ENCODE results near the gene UNC13B.
"Not testable (repeated sequence)": the region's sequence is repeated elsewhere in the genome, so short reads cannot be mapped to it uniquely, and the experiment has no call there.

The UNC13B gene

DNA sequence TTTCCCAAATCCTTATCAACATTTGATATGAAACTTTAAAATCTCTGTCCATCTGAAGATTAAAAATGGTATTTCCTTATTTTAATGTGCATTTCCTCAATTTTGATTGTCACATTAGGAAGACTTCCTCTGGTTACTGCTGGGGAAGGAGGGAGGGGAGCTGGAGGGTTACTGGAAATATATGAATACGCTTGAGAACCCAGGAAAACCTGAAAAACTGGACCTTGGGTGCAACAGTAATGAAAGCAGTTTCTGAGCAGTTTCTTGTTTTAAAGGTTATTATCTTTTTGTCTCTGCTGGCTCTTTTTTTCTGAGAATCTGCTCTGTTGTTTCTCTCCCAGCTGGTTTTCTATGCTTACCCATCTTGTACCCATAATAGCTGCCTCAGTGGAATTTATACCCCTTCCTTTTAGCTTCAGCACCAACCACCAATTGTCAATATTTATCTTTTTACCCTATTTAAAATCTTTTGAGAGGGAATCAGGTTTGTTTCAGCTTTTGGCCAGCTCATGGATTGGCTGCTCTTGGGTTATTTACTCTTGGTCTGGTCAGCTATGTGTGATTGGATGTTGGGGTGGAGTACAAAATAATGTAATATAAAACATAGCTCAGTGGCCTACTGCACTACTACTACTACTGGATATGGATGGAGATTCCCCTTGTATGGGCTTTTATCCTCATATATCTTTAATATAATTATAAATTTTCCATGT lies 67.4 kb downstream of the UNC13B start:
- DNase-seq, result no peak

DNA sequence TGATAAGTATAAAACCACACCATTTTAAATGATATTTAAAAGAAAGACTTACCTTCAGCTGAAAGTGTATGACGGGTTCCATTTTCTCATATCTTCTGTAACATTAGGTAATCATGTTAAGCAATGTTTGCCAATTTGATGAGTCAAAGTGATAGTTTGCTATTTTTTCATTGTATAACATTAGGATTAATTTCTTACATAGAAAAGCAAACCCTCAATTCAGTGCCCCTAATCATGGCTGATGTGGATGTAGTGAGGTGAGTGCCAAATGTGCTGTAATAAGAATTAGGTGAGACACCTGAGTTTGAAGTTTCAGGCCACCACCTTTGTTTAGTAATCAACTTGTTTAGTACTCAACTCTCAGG lies 68.0 kb downstream of the UNC13B start:
- DNase-seq, result no peak

DNA sequence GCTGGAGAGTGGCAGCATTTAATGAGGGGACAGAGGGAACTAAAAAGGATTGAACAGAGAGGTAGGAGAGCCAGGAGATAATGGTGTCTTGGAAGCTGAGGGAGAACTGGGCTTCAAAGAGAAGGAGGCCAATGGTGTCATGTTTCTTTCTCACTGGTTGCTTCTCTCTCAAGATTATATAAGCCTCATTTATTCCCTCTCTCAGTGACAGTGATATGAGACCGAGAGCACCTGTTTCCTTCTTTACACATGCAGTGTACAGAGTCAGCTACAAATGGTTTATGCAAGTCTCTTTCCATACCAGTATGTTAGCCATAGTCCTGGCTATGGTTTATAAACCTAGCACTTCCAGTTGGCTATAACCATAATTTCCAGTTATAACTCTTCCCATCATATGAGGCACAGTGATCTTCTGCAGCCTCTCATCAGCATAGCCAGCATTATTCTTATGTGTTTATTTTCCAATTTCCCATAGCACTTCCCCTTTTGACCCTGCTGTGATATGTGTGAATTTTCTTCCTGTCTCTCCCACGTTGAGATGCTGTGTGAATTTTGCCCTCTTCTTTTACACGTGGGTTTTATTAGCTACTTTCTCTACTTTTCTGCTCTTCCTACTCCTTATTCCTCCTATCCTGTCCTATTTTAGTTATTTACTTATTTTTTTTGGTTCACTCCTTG lies 71.2 kb downstream of the UNC13B start:
- DNase-seq, result no peak

DNA sequence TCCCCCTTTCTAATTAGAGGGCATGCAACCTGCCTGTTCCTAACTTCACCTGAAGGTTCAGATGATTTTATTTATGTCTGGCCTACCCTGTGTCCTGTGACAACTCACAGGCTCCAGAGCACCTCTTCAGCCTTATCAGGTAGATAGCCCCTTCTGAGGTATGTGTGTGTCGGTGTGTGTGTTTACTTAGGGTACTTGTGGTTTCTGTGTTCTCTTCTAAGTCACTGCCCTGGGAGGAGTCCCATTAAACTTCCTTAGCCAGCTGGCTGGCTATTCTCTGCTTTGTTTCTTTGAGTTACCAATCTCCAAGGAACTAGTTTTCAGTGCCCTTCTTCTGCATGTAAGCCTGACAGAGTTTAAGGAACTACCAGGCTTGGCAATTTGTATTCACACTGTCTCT lies 74.9 kb downstream of the UNC13B start:
- DNase-seq, result no peak

DNA sequence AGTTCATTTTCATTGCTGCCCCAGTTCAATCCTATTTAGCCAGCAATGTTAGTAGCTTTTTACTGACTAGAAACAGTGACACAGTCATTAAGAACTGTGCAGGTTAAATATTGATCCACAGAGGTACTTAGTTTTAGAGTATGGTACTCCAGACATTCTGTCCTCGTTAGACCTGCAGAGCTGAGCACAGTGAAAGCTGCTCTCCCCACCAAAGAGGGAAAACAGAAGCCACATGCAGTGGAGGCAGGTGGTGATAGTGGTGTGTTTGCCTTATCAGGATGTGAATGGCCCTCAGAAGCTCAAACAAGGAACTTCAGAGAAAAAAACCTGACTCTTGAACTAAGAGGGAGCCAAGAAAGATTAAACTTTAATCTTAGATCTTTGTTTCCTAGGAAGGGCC lies 75.5 kb downstream of the UNC13B start:
- DNase-seq, result no peak

DNA sequence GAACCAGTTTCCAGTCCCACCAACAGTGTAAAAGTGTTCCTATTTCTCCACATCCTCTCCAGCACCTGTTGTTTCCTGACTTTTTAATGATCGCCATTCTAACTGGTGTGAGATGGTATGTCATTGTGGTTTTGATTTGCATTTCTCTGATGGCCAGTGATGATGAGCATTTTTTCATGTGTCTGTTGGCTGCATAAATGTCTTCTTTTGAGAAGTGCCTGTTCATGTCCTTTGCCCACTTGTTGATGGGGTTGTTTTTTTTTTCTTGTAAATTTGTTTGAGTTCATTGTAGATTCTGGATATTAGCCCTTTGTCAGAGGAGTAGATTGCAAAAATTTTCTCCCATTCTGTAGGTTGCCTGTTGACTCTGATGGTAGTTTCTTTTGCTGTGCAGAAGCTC lies 84.1 kb downstream of the UNC13B start:
- DNase-seq, result not testable (repeated sequence)

DNA sequence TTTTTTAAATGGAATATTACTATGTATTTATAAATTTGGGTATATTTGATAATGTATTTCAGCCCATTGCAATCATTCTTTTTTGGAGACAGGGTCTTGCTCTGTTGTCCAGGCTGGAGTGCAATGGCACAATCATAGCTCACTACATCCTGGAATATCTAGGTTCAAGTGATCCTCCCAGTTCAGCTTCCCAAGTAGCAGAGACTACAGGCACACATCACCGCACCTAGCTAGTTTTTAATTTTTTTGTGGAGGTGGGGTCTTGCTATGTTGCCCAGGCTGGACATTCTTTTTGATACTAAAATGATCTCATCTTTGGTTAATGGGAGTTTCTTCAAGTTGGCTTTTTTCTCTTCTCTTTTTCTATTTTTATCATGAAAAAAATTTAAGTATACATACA lies 91.3 kb downstream of the UNC13B start:
- no peak for DNase-seq

DNA sequence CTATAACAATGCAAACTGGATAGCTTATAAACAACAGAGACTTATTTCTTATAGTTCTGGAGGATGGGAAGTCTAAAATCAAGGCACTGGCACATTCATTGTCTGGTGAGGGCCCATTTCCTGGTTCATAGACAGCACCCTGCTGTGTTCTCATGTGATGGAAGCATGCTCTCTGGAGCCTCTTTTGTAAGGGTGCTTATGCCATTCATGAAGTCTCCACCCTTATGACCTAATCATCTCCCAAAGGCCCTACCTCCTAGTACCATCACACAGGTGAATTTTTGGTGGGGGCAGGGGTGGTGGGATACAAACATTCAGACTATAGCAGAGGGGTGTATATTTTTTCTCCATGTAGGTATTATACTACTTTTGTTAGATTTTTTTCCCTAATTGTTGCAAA lies 92.4 kb downstream of the UNC13B start:
- DNase-seq, result no peak

DNA sequence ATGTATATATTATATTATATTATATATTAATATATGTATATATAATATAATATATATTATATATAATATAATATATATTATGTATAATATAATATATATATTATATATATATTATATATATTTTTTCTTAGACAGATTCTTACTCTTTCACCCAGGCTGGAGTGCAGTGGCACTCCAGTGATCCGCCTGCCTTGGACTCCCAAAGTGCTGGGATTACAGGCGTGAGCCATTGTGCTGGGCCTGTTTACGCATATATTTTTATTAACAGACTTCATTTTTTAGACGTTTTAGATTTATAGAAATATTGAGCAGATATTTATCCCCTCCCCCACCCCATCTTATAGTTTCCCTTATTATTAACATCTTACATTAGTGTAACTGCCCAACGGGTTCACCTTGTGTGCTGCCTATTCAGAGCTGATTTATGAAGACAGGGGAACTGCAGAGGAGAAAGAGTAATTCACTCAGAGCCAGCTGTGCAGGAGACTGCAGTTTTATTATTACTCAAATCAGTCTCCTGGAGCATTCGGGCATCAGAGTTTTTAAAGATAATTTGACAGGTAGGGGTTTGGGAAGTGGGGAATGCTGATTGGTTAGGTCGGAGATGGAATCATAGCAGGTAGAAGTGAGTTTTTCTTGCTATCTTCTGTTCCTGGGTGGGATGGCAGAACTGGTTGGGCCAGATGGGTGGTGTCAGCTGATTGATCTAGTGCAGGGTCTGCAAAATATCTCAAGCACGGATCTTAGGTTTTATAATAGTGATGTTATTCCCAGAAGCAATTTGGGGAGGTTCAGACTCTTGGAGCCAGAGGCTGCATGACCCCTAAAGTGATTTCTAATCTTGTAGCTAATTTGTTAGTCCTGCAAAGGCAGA lies 93.4 kb downstream of the UNC13B start:
- no peak for DNase-seq

DNA sequence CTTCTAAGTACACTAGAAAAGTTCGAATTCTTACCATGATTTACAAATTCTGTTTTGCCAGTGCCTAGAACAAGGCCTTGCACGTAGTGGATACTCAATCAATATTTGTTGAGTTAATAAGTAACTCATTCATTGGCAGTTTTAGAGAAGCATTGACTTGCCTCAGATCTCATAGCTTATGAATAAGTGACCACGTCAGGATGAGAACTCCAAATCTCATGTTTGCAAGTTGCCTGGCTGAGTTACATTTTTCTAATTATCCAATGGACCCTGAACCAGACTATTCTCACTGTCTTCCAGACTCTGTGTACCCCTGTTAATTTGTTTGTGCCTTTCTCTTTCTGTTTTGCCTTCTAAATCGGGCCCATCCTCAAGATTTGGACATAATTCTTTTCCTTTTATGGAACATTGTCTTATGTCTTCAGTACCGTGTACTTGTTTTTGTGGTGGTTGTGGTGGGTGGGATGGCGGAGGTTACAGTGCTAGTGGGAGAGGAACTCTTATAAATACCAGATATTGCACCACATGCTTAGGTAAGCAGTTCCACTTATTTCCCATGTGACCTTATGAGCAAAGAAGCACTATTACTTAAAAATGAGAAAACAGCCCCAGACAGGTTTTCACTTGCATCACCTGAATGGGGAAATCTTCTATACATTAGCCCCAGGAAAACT lies 96.3 kb downstream of the UNC13B start:
- no peak for DNase-seq

DNA sequence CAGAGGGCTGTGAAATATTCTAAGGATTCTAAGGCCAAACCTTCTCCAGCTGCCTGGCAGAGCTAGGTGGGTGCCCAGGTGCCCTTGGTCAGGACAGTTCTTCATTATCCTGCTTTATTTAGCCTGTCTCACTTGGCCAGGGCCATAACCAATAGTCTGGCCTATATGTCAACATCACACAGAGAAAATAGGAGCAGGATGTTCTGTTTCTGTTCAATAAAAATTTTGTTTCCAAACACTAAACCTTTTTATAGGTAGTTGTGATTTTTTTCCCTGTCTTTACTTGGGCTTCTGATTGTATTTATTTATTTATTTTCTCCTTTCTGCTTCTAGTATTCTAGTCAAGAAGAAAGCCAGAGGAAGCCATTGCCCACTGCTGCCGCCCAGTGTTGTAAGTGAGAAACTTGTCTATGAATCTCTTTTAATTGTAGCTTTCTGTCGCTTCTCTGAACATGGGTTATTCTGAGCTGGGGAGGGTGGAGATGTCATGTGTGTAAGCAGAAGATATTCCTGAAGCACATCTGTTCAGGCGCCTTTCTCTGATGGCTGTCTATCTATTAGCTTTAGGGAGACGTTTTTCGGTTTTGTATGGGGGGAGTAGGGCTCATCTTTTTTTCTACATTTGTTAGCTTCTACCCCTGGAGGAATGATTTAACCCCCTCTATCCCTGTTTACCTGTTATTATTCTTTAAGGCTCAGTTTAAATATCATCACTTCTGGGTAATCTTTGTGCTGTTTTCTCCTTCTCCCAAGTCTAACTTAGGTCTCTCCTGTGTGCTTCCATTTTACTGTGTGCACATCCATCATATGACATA lies 97.1 kb downstream of the UNC13B start:
- DNase-seq, result peak; percentile 54

DNA sequence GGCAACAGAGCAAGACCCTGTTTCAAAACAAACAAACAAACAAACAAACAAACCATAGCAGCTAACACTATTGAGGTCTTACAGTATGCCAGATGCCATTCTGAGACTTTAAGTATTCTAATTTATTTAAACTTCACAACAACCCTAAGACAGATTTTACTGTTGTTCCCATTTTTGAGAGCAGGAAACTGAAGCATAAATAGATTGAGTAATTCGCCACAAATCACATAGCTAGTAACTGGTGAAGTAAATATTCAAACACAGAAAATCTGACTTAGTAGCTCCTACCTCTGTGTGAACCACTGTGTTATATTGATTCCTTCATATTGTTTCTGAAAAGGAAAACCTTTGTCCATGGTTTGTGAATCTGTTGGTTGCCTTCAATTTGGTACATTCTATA lies 98.4 kb downstream of the UNC13B start:
- DNase-seq, result no peak

DNA sequence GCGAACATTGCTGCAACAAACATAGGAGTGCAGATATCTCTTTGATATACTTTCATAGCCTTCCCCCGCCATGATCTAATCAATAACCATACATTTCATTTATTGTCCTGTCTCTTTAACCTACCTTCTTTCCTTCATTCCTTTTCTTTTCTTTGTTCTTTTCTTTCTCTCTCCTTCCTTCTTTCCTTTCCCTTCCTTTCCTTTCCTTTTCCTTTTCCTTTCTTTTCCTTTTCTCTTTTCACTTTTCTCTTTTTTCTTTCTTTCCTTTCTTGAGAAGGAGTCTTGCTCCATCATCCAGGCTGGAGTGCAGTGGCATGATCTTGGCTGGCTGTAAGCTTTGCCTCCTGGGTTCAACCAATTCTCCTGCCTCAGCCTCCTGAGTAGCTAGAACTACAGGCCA lies 100.3 kb downstream of the UNC13B start:
- DNase-seq, result no peak

DNA sequence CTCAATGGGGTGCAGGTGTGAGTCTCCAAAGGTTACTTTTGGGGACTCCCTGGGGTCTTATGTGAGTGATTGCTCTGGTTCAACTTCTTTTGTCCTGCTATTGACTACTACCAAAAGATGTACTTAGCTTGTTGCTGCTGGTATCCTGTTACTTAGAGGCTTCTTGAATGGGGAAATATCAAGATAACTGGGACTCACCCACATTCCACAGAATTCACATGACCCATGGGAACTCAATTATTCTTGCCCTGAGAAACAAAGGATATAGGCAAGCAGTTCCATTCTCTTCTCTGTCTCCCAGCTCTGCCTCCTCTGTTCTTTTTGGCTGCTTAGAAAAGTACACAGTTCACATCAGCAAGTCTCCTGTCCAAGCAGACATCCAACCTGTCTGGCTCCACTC lies 105.9 kb downstream of the UNC13B start:
- no peak for DNase-seq

DNA sequence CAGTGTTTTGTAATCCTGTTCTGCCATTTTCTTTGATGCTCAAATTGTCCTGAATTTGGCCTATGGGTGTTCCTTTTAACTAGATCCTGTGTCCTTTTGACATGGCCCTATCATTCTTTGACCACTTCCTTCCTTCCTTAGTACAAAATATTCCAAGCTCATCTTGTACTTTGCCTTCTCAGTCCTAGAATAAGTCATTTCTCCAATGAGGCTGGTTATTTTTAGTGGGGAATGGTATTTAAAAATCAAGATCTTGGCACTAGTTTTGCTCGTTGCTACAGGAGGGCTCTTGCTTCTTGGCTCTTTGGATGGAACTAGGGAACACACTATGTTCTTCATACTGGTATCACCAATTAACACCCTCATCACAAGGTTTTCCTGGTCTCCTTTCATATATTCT lies 108.1 kb downstream of the UNC13B start:
- no peak for DNase-seq

DNA sequence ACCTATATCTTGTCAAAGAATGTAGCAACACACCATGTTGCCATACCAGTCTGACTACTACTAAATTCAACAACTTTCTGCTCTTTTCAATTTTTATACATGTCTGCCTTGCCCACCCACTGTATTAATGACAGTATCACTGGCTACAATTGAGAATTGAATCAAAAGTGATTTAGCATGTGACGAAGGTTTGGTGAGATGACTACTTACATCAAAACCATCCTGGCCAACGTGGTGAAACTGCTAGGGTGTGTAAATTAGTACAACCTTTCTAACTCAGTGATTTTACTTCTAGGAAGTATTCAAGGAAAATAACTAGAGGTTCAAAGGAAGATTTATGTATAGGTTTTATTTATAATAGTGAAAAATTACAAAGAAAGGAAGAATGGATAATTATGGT lies 109.8 kb downstream of the UNC13B start:
- no peak for DNase-seq

DNA sequence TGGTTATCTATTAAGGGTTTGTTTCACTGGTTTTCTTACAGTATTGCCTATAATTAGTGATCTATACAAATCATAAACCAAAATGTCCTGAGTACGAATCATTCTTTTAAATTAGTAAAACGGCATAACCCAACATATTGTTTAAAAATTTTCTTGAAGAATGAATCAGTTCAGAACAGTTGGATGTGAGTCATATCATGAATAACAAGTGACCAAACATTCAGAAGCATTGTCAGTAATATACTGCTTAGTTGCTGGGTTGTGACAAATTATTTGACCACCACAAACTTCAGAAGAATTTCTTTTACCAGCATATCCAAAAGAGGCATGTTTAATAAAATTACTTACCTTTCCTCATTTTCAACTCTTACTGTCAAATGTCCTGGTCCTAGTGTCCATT lies 111.2 kb downstream of the UNC13B start:
- DNase-seq, result no peak

DNA sequence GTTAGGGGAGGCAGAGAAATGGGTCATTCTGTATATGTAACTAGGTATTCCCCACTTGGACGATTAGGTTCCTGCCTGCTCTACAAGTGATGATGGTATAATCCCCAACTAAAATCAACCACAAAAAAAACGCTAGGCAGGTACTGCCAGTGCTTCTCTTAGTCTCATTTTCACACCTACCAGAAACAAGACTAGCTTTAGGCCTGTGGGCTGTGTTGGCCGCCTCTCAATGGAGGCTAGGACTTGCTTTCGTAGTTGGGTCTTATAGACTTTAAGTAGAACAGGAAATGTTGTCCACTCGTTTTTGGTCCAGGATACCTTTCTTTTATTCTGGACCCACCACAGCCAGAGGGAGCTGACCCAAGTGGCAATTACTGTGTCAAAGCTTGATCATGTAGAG lies 111.8 kb downstream of the UNC13B start:
- no peak for DNase-seq

DNA sequence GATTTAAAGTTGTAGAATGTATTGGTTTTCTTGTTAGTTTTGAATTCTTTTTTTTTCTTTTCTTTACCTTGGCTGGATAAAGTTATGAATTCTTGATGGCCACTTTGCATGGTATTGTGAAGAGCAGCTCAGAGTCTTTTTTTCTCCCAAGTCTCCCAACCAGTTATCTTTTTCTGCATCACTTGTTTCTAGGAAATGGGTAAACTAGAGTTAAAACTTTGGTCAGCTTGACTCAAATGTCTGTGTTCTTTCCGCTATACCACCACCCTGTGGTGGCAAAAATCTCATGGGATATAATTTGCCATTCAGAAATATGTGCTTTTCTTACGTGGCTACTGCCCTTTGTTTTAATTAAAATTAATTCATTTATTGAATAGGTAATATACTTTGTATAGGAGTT lies 113.2 kb downstream of the UNC13B start:
- no peak for DNase-seq

DNA sequence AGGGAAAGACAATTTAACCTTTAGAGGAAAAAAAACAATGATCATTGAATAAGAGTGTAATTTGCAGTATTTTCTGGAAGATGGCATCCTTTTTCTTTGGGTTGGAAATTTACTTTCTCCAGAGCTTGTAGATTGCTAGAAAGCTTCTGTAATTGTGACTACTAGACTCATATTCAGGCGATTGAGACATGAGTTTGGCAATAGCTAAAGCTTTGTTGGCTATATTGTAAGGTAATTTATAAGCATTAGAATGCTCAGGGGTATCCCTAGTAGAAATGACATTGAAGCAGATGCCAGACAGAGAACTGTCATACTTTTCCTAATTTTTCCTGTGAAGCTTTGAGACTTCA lies 115.3 kb downstream of the UNC13B start:
- DNase-seq, result no peak

DNA sequence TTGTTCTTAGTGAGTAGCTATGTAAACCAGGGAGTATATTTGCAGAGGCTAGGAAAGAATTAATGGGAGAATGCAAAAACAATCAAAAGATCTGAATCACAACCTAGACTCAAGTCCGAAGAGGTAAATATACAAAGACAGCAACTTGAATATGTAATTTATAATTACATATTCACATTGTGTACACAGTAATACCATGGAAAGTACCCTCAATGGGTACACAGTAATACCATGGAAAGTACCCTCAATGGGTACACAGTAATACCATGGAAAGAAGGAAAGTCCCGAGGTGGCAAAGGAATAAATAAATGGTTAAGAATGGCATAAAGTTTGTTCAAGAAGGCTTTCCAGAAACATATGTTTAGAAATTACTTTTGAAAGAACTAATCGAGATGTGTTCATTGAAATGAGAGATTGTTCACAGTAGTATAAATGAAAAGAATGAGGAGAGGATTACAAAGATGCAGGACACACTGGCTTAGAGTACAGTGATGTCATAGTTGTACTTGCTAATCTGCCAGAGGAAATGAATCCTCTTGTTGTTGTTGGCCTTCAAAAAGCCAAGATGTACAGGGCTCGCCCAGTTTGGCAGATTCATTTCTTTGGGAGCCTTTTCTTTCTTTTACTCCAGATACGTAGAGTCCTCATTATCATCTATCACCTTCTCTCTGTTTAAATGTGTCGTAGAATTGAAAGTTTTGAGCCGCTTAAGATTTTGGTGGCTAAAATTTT lies 116.0 kb downstream of the UNC13B start:
- no peak for DNase-seq

DNA sequence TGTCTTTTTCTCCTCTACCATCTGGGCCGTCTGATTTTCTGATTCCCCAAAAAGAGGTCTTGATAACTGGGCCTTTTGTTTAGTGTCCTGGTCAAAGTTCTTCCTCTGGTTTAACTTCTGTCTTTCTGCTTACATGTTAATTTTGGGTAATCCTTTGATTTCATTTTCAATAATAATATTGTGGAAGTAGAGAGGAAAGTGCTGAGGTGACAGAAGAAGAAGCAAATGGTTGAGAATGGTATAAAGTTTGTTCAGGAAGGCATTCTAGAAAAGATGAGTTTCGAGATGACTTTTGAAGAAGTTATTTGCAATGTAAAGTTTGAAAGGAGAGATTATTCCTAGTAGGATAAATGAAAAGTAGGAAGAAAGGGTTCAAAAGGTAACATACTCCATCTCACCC lies 118.1 kb downstream of the UNC13B start:
- no peak for DNase-seq
